Measurements from ENCODE around the gene DRG1.
"Not testable (repeated sequence)": the region's sequence is repeated elsewhere in the genome, so short reads cannot be mapped to it uniquely, and the experiment has no call there.

DRG1 gene

DNA sequence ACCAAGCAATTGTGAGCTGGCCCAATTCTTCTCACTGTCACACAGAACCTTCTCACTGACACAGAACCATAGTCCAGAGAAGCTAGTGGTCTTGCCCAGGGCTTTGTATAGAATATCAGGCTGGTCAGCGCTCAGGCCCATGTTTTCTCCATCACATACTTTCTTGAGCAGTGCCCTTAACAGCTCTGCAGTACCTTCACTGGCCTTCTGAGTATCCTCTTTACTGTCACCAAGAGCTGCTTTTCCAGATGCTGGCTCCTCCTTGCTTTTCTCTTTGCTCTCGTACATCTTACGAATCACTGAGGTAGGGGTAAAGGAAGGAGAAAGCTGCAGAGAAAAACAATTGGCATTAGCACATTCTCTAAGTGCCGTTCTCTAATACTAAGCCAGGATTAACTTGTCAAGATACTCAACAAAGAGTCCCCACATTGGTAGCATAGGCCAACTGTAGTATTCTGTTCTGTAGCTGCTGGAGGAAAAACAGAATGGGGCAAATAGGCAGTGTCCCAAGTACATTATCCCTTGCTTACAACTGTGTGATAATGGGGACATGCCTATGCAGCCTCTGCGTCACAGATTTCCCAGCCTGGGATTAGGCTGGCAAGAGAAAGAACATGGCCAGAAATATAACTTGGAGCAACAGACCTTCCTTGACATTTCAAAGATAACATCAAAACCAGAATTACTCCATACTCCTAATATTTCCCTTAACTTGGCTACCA, 43.5 kb downstream of the DRG1 start:
- no peak for DNase-seq (ENCODE audit: low read depth)

- DNase-seq (ENCODE audit: low read depth): no peak
These were observed 44.1 kb downstream of the DRG1 start for GRCh38 chr22:31443516-31443915.

DNA sequence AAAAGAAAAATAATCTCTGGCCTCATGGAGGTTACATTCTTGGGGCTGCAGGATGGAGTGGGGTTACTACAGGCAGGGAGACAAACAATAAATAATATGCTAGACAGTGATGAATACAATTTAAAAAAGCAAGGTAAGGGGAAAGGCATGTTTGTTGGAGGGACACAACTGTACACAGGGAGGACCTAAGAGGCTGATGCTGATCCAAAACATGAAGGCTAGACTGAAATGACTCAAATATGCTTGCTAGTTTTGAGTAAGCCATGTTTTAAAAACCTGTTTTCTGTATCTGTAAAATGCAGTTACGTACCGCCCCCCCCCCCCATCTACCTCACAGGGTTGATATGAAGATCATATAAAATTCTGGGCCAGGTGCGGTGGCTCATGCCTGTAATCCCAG, 46.2 kb downstream of the DRG1 start:
- no peak for DNase-seq (ENCODE audit: low read depth)

DNA sequence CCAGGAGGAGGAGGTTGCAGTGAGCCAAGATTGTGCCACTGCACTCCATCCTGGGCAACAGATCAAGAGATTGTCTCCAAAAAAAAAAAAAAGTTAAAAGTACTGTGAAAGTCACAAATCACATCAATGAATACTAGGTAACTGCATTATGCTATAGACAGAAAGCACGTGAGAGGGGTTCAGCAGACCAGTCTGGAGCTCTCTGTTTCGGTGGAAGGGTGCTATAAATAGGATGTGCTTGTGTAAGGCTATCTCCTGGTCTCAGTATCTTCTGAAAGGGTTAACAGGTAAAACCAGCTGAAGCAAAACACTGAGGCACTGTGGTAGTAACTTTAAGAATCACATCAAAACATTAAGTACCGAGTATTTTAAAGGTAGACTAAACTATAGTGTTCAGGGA, 46.8 kb downstream of the DRG1 start:
- DNase-seq (ENCODE audit: low read depth): no peak

DNA sequence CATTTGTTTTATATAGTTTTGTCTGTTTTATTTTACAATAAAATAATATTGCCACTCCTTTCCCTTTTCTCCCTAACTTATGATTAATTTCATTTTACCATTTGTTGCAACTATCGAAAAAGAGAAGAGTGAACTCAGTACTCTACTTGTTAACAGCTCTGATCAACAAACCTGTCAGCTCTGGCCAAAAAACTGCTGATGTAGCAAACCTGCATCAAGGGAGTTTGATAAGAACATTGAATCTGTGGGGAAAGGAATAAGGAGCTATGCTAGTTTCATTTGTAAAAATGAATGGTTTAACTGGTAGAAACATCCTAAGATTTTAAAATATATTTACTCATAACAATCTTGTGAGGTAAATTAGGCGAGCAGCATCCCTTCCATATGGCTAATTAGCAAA, 47.4 kb downstream of the DRG1 start:
- DNase-seq (ENCODE audit: low read depth): no peak

GRCh38 chr22:31447337-31447736, 47.9 kb downstream of the DRG1 start:
- DNase-seq (ENCODE audit: low read depth): no peak

DNA sequence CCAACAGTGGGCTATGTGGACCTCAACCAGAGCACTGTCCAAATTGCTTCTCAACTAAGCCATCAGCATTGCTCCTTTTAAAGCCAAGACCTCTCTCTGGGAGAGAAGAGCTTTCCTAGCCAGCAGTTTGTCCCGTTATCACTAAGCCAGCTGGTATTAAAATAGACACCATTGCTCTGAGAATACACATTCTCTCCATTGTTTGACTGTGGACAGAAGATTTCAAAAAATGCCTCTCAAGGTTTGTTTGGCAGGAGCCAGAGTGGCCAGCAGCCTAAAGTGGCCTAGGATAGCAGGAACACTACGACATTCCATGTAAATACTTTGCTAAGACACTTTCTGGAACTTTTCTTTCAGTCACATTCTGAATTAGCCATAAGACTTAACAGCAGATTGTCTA, 49.0 kb downstream of the DRG1 start:
- no peak for DNase-seq (ENCODE audit: low read depth)

DNA sequence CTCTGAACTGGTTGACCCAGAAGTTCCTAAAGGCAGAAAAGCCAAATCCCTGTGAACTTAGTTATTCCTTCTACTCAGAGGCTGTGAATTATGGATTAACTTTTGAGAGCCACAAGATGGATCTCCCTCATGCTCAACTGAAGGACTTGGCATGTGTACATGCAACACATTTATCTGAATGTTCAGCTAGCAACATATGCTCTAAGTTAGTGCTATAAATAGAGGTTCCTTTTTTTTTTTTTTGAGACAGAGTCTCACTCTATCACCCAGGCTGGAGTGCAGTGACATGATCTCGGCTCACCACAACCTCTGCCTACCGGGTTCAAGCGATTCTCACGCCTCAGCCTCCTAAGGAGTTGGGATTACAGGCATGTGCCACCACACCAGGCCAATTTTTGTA, 50.1 kb downstream of the DRG1 start:
- DNase-seq (ENCODE audit: low read depth): no peak

- no peak for DNase-seq (ENCODE audit: low read depth)
These were observed 52.5 kb downstream of the DRG1 start for GRCh38 chr22:31451709-31452571.

GRCh38 chr22:31461699-31462098, 62.3 kb downstream of the DRG1 start:
- DNase-seq (ENCODE audit: low read depth): no peak

DNA sequence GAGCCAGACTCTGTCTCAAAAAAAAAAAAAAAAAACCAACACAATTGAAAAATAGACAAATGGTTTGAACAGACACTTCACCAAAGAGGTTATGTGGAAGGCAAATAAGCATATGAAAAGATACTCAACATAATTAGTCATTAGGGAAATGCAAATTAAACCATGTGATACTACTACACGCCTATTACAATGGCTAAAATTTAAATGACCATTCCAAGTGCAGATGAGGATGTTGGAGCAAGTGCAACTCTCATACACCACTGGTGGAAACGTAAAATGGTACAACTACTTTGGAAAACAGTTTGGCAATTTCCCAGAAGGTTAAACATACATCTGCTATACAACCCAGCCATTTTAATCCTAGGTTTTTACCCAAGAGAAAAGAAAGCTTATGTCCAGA, 65.9 kb downstream of the DRG1 start:
- no peak for DNase-seq (ENCODE audit: low read depth)

DNA sequence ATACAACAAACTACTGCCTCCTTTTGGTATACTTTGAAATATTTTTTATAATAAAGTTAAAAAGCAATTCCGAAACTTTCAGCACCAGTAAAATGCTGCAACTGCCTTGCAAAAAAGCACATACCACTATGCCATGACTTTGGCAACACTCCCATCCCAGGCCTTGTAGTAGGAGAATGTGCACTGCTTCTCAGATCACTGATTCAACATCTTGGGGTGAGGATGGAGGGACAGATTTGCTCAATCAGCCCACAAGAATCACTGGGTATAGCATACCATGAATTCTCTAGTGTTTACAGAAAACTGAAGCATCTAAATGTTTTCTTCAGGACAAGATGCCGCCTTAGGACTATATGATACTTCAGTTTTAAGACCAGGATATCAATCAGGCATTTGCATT, 75.3 kb downstream of the DRG1 start:
- no peak for DNase-seq (ENCODE audit: low read depth)

GRCh38 chr22:31475800-31476199, 76.4 kb downstream of the DRG1 start:
- DNase-seq (ENCODE audit: low read depth): no peak

- DNase-seq (ENCODE audit: low read depth): no peak
These were observed 77.9 kb downstream of the DRG1 start for GRCh38 chr22:31477329-31477728.

GRCh38 chr22:31481129-31481528, 81.7 kb downstream of the DRG1 start:
- DNase-seq (ENCODE audit: low read depth): no peak

- DNase-seq (ENCODE audit: low read depth): not testable (repeated sequence)
These were observed 83.1 kb downstream of the DRG1 start for GRCh38 chr22:31482470-31482869.
